ENCODE measurements around the gene PTDSS2.

GRCh38 chr11:504994-505344 is 54.9 kb downstream of the PTDSS2 start:
- TF ChIP-seq CTCF (IDR thresholded peaks at IDR 0.05): no peak
- no peak for TF ChIP-seq EP300 (IDR thresholded peaks at IDR 0.05)
- TF ChIP-seq POLR2A (IDR thresholded peaks at IDR 0.05; ENCODE audit: low read depth): no peak
